Cardiac muscle cell (in vitro differentiated cells and primary cell): ENCODE measurements around the gene TUBB. TPM values are rescaled to one million over a fixed set of nuclear protein-coding genes. Genes with fewer than 3 reads are reported as not detected.
"Not testable (repeated sequence)": the region's sequence is repeated elsewhere in the genome, so short reads cannot be mapped to it uniquely, and the experiment has no call there.

Experiments
- DNase-seq, 2 donors: peaks; one replicate each; pipeline versions ENCODE4 v3.0.0 to v3.0.0-alpha.2; 2010 to 2017; ENCODE audit warnings: low read depth in 1 of 2, low spot score in 1 of 2
- H3K27ac ChIP-seq: fragments of 200-600 bp; sonication (generic); 2 replicates; pipeline ENCODE4 v1.5.1; 2016
- H3K27me3 ChIP-seq: fragments of 200-600 bp; sonication (generic); 2 replicates; pipeline ENCODE4 v1.6.0; 2016; ENCODE audit warnings: control low read depth
- H3K36me3 ChIP-seq: fragments of 200-600 bp; sonication (generic); 2 replicates; pipeline ENCODE4 v1.5.1; 2016; ENCODE audit warnings: control low read depth
- H3K4me1 ChIP-seq: fragments of 200-600 bp; sonication (generic); 2 replicates; pipeline ENCODE4 v1.8.1; 2017; ENCODE audit warnings: low read depth, mild to moderate bottlenecking, mixed run types
- H3K4me3 ChIP-seq: fragments of 200-600 bp; sonication (generic); 2 replicates; pipeline ENCODE4 v1.5.1; 2016; ENCODE audit warnings: mild to moderate bottlenecking
- H3K9me3 ChIP-seq: fragments of 200-600 bp; sonication (generic); 2 replicates; pipeline ENCODE4 v1.5.1; 2017; ENCODE audit warnings: low read depth, mild to moderate bottlenecking, control low read depth
- CTCF ChIP-seq: IDR thresholded peaks from 2 replicates; pipeline ENCODE4 v1.5.1; 2012; ENCODE audit warnings: low read depth, mild to moderate bottlenecking, low read length
- polyA plus RNA-seq: library from polyadenylated mRNA; unstranded; fragments of >200 nt; fragmentation: Nextera tagmentation; extraction: Ambion mirVana; gene quantifications from 2 replicates; pipeline ENCODE4 v1.2.1, GENCODE V29; 2016
- total RNA-seq: library from RNA; depleted of rRNA; stranded (reverse); fragments of >200 nt; gene quantifications from 2 replicates; pipeline ENCODE4 v1.2.3, GENCODE V29; 2016

The TUBB gene
- total and polyA plus RNA-seq, 2 experiments from 2014 or later = 675 to 827 TPM

- no peak for TF ChIP-seq CTCF
- DNase-seq = no peak
- no peaks in the 10 kb centered on the region for H3K36me3 ChIP-seq
- H3K9me3 ChIP-seq = no peaks in the 10 kb centered on the region
- H3K27me3 ChIP-seq = no peaks in the 10 kb centered on the region
- no peak overlapping the region for H3K4me3 ChIP-seq
- peaks cover 20% of the 10 kb centered on the region for H3K4me1 ChIP-seq
- H3K27ac ChIP-seq = no peak overlapping the region
These were observed 34.5 kb downstream of the TUBB start for GRCh38 chr6:30754631-30755030.

DNA sequence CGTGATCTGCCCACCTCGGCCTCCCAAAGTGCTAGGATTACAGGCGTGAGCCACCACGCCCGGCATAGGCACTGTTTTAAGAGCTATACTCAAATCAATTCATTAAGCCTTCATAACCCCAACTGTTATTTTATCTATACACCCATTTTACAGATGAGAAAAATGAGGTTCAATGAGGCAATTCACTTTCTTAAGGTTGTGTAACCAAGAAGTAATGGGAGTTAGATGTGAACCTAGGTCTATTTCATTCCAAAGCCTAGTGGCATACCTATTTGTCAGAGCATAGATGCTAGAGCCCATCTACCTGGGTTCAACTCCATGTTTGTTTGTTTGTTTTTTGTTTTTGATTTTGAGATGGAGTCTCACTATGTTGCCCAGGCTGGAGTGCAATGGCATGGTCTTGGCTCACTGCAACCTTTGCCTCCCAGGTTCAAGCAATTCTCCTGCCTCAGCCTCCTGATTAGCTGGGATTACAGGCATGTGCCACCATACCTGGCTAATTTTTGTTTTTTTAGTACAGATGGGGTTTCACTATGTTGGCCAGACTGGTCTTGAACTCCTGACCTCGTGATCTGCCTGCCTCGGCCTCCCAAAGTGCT lies 36.4 kb downstream of the TUBB start:
- not testable (repeated sequence) for H3K4me3 ChIP-seq, H3K27me3 ChIP-seq, DNase-seq, H3K27ac ChIP-seq, H3K36me3 ChIP-seq, H3K9me3 ChIP-seq
- peaks cover 20% of the 10 kb centered on the region for H3K4me1 ChIP-seq

- Histone ChIP-seq H3K27me3 (no peaks in the 10 kb centered on the region), H3K36me3 (no peaks in the 10 kb centered on the region), H3K4me1 (peaks cover 18% of the 10 kb centered on the region), H3K9me3 (no peaks in the 10 kb centered on the region), H3K4me3 (no peak overlapping the region), H3K27ac (peak overlapping the region; percentile 84)
- TF ChIP-seq CTCF = no peak
- DNase-seq = peak in 1 of 2 donors; percentile 65
These were observed 37.2 kb downstream of the TUBB start for GRCh38 chr6:30757261-30757904.

DNA sequence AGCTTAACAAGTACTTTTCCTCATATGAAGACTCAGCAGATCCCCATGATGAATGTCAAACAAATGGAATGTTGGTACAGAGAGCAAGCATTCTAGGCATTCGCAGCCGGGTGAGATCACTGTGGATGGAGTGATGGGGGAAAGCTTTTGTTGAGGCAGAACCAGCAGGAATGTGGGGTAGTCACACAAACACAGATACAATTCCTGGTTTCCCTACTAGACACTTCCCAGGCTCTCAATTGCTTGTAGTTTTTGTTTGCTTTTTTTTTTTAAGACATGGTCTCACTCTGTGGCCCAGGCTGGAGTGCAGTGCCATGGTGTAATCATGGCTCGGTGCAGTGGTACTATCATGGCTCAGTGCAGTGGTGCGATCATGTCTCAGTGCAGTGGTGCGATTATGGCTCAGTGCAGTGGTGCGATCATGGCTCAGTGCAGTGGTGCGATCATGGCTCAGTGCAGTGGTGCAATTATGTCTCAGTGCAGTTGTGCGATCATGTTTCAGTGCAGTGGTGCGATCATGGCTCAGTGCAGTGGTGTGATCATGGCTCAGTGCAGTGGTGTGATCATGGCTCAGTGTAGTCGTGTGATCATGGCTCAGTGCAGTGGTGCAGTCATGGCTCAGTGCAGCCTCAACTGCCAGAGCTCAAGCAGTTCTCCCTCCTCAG lies 39.6 kb downstream of the TUBB start:
- Histone ChIP-seq H3K27ac (peak overlapping the region; percentile 70), H3K36me3 (no peaks in the 10 kb centered on the region), H3K27me3 (no peaks in the 10 kb centered on the region), H3K4me3 (no peak overlapping the region), H3K9me3 (no peaks in the 10 kb centered on the region), H3K4me1 (peaks cover 30% of the 10 kb centered on the region)
- peak; percentile 40 to 91 for DNase-seq
- no peak for TF ChIP-seq CTCF

- Histone ChIP-seq H3K4me1 (peaks cover 33% of the 10 kb centered on the region), H3K27ac (no peak overlapping the region), H3K36me3 (no peaks in the 10 kb centered on the region), H3K9me3 (no peaks in the 10 kb centered on the region), H3K4me3 (no peak overlapping the region), H3K27me3 (no peaks in the 10 kb centered on the region)
- TF ChIP-seq CTCF = no peak
- no peak for DNase-seq
These were observed 40.4 kb downstream of the TUBB start for GRCh38 chr6:30760549-30760948.
